SK-N-SH (cell line): ENCODE measurements around the gene CTSS.

Experiments used
- EZH2phosphoT487 ChIP-seq: fragments of 200-600 bp; sonication (generic); IDR thresholded peaks from 2 replicates; pipeline ENCODE4 v1.6.1; 2017; ENCODE audit warnings: low read depth, mixed run types, mild to moderate bottlenecking, antibody characterized with exemption, moderate library complexity, borderline replicate concordance
- JUND ChIP-seq: IDR thresholded peaks from 2 replicates; pipeline ENCODE4 v1.4.0; 2012
- MXI1 ChIP-seq: IDR thresholded peaks from 2 replicates; pipeline ENCODE4 v1.6.1; 2012; ENCODE audit warnings: mild to moderate bottlenecking, low read depth, low read length, improper control_type of control experiment
- TEAD4 ChIP-seq: IDR thresholded peaks from 2 replicates; pipeline ENCODE4 v1.4.0; 2012; ENCODE audit warnings: mild to moderate bottlenecking, borderline replicate concordance; ENCODE audit not compliant: insufficient read depth
- YY1 ChIP-seq: IDR thresholded peaks from 2 replicates; pipeline ENCODE4 v1.4.0; 2012; ENCODE audit warnings: low read depth, mild to moderate bottlenecking
- TF ChIP-seq, protein P1 (sequence below): fragments of 200-600 bp; sonication (generic); IDR thresholded peaks from 2 replicates; pipeline ENCODE4 v1.6.1; 2017; ENCODE audit warnings: antibody characterized with exemption, mild to moderate bottlenecking, moderate library complexity
- TF ChIP-seq, protein P2 (sequence below): IDR thresholded peaks from 2 replicates; pipeline ENCODE4 v1.4.0; 2012; ENCODE audit warnings: low read depth
- TF ChIP-seq, protein P3 (sequence below): IDR thresholded peaks from 2 replicates; pipeline ENCODE4 v1.6.1; 2012; ENCODE audit warnings: mild to moderate bottlenecking, low read depth, low read length, moderate library complexity

DNA sequence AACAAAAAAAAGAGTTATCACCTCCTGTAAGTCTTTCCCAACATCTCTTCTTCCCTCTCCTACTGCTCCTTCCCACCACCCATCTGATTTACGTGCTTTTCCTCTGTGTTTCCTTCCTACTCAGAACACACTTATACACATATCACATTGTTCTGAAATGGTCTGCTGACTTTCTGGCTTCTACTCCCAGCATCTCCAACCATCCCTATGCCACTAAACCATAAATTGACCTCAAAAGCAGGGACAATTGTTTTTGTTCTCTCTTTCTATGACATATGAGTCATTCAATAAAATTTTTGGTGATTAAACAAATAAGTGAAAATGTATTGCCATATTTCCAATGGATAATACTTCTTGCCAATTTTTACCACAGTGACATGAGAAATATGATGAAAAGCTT lies 76.8 kb downstream of the CTSS start:
- TF ChIP-seq YY1 (no peak), JUND (no peak), EZH2phosphoT487 (no peak), TEAD4 (no peak), MXI1 (no peak)
- TF ChIP-seq, protein P1, sequence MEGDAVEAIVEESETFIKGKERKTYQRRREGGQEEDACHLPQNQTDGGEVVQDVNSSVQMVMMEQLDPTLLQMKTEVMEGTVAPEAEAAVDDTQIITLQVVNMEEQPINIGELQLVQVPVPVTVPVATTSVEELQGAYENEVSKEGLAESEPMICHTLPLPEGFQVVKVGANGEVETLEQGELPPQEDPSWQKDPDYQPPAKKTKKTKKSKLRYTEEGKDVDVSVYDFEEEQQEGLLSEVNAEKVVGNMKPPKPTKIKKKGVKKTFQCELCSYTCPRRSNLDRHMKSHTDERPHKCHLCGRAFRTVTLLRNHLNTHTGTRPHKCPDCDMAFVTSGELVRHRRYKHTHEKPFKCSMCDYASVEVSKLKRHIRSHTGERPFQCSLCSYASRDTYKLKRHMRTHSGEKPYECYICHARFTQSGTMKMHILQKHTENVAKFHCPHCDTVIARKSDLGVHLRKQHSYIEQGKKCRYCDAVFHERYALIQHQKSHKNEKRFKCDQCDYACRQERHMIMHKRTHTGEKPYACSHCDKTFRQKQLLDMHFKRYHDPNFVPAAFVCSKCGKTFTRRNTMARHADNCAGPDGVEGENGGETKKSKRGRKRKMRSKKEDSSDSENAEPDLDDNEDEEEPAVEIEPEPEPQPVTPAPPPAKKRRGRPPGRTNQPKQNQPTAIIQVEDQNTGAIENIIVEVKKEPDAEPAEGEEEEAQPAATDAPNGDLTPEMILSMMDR: no peak
- TF ChIP-seq, protein P2, sequence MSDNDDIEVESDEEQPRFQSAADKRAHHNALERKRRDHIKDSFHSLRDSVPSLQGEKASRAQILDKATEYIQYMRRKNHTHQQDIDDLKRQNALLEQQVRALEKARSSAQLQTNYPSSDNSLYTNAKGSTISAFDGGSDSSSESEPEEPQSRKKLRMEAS: no peak
- TF ChIP-seq, protein P3, sequence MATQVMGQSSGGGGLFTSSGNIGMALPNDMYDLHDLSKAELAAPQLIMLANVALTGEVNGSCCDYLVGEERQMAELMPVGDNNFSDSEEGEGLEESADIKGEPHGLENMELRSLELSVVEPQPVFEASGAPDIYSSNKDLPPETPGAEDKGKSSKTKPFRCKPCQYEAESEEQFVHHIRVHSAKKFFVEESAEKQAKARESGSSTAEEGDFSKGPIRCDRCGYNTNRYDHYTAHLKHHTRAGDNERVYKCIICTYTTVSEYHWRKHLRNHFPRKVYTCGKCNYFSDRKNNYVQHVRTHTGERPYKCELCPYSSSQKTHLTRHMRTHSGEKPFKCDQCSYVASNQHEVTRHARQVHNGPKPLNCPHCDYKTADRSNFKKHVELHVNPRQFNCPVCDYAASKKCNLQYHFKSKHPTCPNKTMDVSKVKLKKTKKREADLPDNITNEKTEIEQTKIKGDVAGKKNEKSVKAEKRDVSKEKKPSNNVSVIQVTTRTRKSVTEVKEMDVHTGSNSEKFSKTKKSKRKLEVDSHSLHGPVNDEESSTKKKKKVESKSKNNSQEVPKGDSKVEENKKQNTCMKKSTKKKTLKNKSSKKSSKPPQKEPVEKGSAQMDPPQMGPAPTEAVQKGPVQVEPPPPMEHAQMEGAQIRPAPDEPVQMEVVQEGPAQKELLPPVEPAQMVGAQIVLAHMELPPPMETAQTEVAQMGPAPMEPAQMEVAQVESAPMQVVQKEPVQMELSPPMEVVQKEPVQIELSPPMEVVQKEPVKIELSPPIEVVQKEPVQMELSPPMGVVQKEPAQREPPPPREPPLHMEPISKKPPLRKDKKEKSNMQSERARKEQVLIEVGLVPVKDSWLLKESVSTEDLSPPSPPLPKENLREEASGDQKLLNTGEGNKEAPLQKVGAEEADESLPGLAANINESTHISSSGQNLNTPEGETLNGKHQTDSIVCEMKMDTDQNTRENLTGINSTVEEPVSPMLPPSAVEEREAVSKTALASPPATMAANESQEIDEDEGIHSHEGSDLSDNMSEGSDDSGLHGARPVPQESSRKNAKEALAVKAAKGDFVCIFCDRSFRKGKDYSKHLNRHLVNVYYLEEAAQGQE: no peak
